ENCODE measurements around the gene RHBDD1.

Gene RHBDD1

GRCh38 chr2:226835796-226836547, at the start of gene RHBDD1:
TSS of gene RHBDD1 (plus strand) at chr2:226836054. CDS start at chr2:226864694, 28,640 bp downstream.
- DNase-seq: peak; percentile 96

- DNase-seq: no peak
Measured at GRCh38 chr2:226788064-226788463, 47.8 kb upstream of the RHBDD1 start.

GRCh38 chr2:226788881-226789490, 46.9 kb upstream of the RHBDD1 start:
- no peak for DNase-seq

- DNase-seq: no peak
Measured at GRCh38 chr2:226790011-226790410, 45.8 kb upstream of the RHBDD1 start.

GRCh38 chr2:226790431-226790830, 45.4 kb upstream of the RHBDD1 start:
- no peak for DNase-seq

GRCh38 chr2:226791056-226791486, 44.8 kb upstream of the RHBDD1 start:
- DNase-seq: no peak

- peak; percentile 93 for DNase-seq
Measured at GRCh38 chr2:226791487-226792081, 44.3 kb upstream of the RHBDD1 start.

GRCh38 chr2:226792155-226792881, 43.5 kb upstream of the RHBDD1 start:
- peak; percentile 23 for DNase-seq

- no peak for DNase-seq
Measured at GRCh38 chr2:226793646-226794045, 42.2 kb upstream of the RHBDD1 start.

- DNase-seq: peak; percentile 27
Measured at GRCh38 chr2:226794196-226794661, 41.6 kb upstream of the RHBDD1 start.

- peak; percentile 33 for DNase-seq
Measured at GRCh38 chr2:226794751-226795171, 41.1 kb upstream of the RHBDD1 start.

- DNase-seq: peak; percentile 32
Measured at GRCh38 chr2:226795281-226796011, 40.4 kb upstream of the RHBDD1 start.

- peak; percentile 21 for DNase-seq
Measured at GRCh38 chr2:226796012-226796839, 39.6 kb upstream of the RHBDD1 start.

- peak; percentile 46 for DNase-seq
Measured at GRCh38 chr2:226796840-226797288, 39.0 kb upstream of the RHBDD1 start.

GRCh38 chr2:226797289-226797988, 38.4 kb upstream of the RHBDD1 start:
- DNase-seq: peak; percentile 35

GRCh38 chr2:226797989-226798421, 37.8 kb upstream of the RHBDD1 start:
- no peak for DNase-seq

- DNase-seq: peak; percentile 78
Measured at GRCh38 chr2:226798422-226799210, 37.2 kb upstream of the RHBDD1 start.

- peak; percentile 90 for DNase-seq
Measured at GRCh38 chr2:226799211-226799975, 36.5 kb upstream of the RHBDD1 start, which contains the start of gene IRS1. TSS of gene IRS1 (minus strand) at chr2:226799820. CDS start at chr2:226798738, 1,082 bp downstream.

Data from right hindlimb (tissue), 1 donor.